Common myeloid progenitor, CD34-positive (primary cell): ENCODE measurements around the gene ARMC9.
A peak's percentile ranks its signal among the peaks of the same experiment; 100 is the strongest.

ENCODE experiments used
- CTCF ChIA-PET: fragments of 350-600 bp; sonication (Branson Sonifier 250); formaldehyde crosslinking; loops from one replicate; lab custom pipeline; 2021; ENCODE audit warnings: antibody characterized with exemption; lab: Charles Lee
- POLR2A ChIA-PET: fragments of 350-600 bp; sonication (Branson Sonifier 250); formaldehyde crosslinking; loops from one replicate; lab custom pipeline; 2021; ENCODE audit warnings: antibody characterized with exemption; lab: Charles Lee
- DNase-seq, 3 donors: peaks; one replicate each; pipeline versions ENCODE4 v3.0.0 to v3.0.0-alpha.2; 2013
- H3K27ac ChIP-seq, 2 experiments: 1 replicate in 1 of 2; 2 replicates in 1 of 2; pipeline ENCODE4 v1.7.0; 2013; ENCODE audit warnings: inconsistent platforms in 2 of 2, low read length in 2 of 2, mild to moderate bottlenecking in 2 of 2, low read depth in 1 of 2, moderate library complexity in 1 of 2; ENCODE audit not compliant: severe bottlenecking in 2 of 2, insufficient read depth in 1 of 2, poor library complexity in 1 of 2
- H3K27me3 ChIP-seq, 5 experiments: replicated peaks in 2 of 5; 1 replicate in 3 of 5; 2 replicates in 2 of 5; pipeline versions ENCODE4 v1.6.1 to v1.7.0; 2013; ENCODE audit warnings: low read length in 4 of 5, mild to moderate bottlenecking in 2 of 5, moderate library complexity in 2 of 5, inconsistent platforms in 1 of 5; ENCODE audit not compliant: insufficient read depth in 5 of 5, control insufficient read depth in 4 of 5
- H3K36me3 ChIP-seq, 4 experiments: 1 replicate in 2 of 4; 2 replicates in 2 of 4; pipeline versions ENCODE4 v1.6.1 to v1.7.0; 2013; ENCODE audit warnings: low read length in 3 of 4, control low read depth in 1 of 4, mild to moderate bottlenecking in 1 of 4; ENCODE audit not compliant: control insufficient read depth in 4 of 4, insufficient read depth in 4 of 4
- H3K4me1 ChIP-seq, 4 experiments: 1 replicate in 3 of 4; 2 replicates in 1 of 4; pipeline versions ENCODE4 v1.6.1 to v1.7.1; 2013; ENCODE audit warnings: low read length in 3 of 4, mild to moderate bottlenecking in 3 of 4, control low read depth in 1 of 4, inconsistent platforms in 1 of 4, moderate library complexity in 1 of 4; ENCODE audit not compliant: control insufficient read depth in 4 of 4, insufficient read depth in 4 of 4; ENCODE audit errors: control extremely low read depth in 1 of 4
- H3K4me3 ChIP-seq, 7 experiments: 1 replicate in 4 of 7; 2 replicates in 3 of 7; pipeline versions ENCODE4 v1.5.1 to v1.7.0; 2013; ENCODE audit warnings: mild to moderate bottlenecking in 7 of 7, low read length in 6 of 7, moderate library complexity in 6 of 7, inconsistent platforms in 2 of 7, low read depth in 2 of 7, control low read depth in 1 of 7; ENCODE audit not compliant: insufficient read depth in 4 of 7, control insufficient read depth in 1 of 7; ENCODE audit errors: extremely low read depth in 1 of 7
- H3K9me3 ChIP-seq, 5 experiments: 1 replicate in 4 of 5; 2 replicates in 1 of 5; pipeline versions ENCODE4 v1.6.1 to v1.7.1; 2013; ENCODE audit warnings: low read length in 4 of 5, mild to moderate bottlenecking in 2 of 5, inconsistent platforms in 1 of 5, low read depth in 1 of 5, moderate library complexity in 1 of 5; ENCODE audit not compliant: control insufficient read depth in 4 of 5, insufficient read depth in 2 of 5; ENCODE audit errors: control extremely low read depth in 1 of 5
- WGBS: methylation state at CpG from one replicate; pipeline ENCODE4 v1.1.5; 2013; ENCODE audit not compliant: insufficient coverage; 5-methylcytosine and 5-hydroxymethylcytosine counted together

Gene ARMC9

DNA sequence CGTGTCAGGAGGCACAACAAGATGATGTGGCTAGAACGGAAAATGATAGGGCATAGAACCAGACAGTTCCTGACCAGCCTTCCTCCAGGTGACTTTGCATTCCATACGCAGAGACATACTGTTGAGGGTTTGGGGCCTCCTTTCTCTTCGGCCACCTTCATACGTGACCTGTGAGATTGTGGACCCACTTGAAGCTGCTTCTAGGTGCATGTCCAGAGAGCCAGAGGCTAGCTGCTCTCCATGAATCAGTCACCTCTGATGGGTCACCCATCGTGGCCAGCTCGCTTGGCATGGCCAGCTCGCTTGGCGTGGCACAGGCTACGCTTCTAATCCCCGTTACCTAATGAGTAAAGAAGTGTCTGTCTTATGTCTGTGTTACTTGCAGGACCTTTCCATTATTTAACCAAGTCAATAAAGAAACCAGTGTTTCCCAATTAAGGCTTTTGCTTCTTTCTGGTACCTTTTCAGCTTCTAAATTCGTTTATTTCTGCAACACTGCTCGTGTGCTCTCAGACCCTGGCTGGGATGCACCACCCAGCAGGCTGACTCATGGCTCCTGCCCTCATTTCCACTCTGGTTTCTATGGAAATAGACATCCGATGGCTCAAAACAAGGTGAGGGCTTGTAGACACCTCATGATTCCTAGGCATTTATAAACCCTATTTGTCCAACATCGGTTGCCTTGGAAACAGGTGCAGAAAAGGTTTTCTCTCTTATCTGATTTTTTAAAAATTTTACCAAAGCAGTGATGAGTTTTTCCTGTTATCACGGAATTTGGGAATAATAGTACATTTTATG lies 110.4 kb downstream of the ARMC9 start:
- no peaks in the 10 kb centered on the region for H3K36me3 ChIP-seq
- ChIA-PET POLR2A (no interaction called here), CTCF (interaction anchor here (1.0 to 2.2 kb wide), 2 partner anchors 9 to 14 kb away, joined by 3 to 8 read pairs; no protein-coding TSS in a partner anchor)
- no peak overlapping the region for H3K27ac ChIP-seq
- WGBS, result 94% methylated on average over 11 of the region's 16 CpGs
- peak in 2 of 3 donors; percentile 12 to 34 for DNase-seq
- H3K4me3 ChIP-seq, result no peak overlapping the region
- H3K27me3 ChIP-seq, result no peaks in the 10 kb centered on the region
- no peaks in the 10 kb centered on the region for H3K9me3 ChIP-seq
- H3K4me1 ChIP-seq, result no peaks in the 10 kb centered on the region

DNA sequence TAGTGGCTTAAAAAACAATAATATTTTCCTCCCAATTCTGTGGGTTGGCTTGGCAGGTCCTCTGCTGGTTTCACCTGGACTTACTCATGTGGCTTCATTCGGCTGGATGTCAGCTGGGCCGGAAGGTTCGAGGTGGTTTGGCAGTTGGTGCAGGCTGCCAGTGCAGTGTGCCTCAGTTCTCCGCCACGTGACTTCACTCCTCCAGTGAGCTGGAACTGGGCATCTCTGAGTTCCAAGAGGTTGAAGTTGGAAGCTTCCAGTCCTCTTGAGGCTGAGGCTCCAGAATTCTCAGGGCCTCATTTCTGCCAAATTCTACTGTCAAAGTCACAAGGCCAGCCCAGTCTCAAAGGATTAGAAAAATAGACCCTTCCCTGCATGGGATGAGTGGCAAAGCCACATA lies 113.6 kb downstream of the ARMC9 start:
- POLR2A ChIA-PET, result no interaction called here
- 94% methylated on average over 5 of the region's 5 CpGs for WGBS
- Histone ChIP-seq H3K27ac (no peak overlapping the region), H3K9me3 (peaks cover 0 to 3% (median 0%) of the 10 kb centered on the region in 5 experiments), H3K4me3 (no peak overlapping the region), H3K36me3 (no peaks in the 10 kb centered on the region), H3K27me3 (no peaks in the 10 kb centered on the region), H3K4me1 (no peaks in the 10 kb centered on the region)
- CTCF ChIA-PET, result no interaction called here
- no peak for DNase-seq

DNA sequence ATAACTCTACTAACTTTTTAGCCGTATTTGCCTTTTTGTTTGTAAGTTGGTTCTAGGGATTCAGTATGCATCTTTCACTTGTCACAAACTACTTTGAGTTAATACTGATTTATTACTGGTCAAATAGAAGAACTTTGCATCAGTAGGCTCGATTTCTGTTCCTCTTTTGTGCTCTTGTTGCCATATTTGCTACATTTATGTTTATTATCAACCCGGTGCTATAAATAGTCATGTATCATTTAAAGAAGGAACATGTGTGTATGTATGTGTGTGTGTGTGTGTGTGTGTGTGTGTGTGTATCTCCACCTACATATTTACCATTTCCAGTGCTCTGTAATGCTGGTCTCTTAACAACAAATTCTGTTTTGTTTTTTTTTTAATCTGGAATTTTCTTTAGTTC lies 117.5 kb downstream of the ARMC9 start:
- Histone ChIP-seq H3K36me3 (no peaks in the 10 kb centered on the region), H3K4me1 (peaks cover 0 to 15% (median 3%) of the 10 kb centered on the region in 4 experiments), H3K9me3 (peaks cover 0 to 7% (median 2%) of the 10 kb centered on the region in 5 experiments), H3K4me3 (no peak overlapping the region), H3K27me3 (no peaks in the 10 kb centered on the region), H3K27ac (no peak overlapping the region)
- DNase-seq, result peak in 1 of 3 donors; percentile 36
- WGBS, result no CpG with 5 or more reads among the region's 3 CpGs
- CTCF ChIA-PET, result no interaction called here
- POLR2A ChIA-PET, result no interaction called here

DNA sequence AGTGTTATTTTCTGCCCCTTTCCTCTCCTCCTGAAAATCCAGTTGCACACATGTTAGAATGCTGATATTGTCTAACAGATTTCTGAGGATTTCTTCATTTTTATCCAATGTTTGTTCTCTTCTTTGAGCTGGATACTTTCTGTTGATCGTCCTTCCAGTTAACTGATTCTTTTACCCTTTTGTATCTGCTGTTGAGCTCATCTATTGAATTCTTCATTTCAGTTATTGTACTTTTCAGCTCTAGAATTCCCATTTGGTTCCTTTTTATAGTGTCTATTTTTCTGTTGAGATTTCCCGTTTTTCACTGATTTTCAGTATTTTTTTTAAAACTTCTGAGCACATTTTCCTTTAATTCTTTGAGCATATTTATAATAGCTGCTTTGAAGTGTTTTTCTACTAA lies 119.1 kb downstream of the ARMC9 start:
- no peak for DNase-seq
- H3K27me3 ChIP-seq, result no peaks in the 10 kb centered on the region
- ChIA-PET CTCF (interaction anchor here (1.2 kb wide), 1 partner anchor 11 kb away, joined by 3 read pairs; no protein-coding TSS in a partner anchor), POLR2A (no interaction called here)
- no CpG with 5 or more reads among the region's 2 CpGs for WGBS
- H3K4me1 ChIP-seq, result peaks cover 0 to 32% (median 14%) of the 10 kb centered on the region in 4 experiments
- no peak overlapping the region for H3K27ac ChIP-seq
- H3K9me3 ChIP-seq, result peaks cover 0 to 7% (median 2%) of the 10 kb centered on the region in 5 experiments
- H3K4me3 ChIP-seq, result no peak overlapping the region
- no peaks in the 10 kb centered on the region for H3K36me3 ChIP-seq

DNA sequence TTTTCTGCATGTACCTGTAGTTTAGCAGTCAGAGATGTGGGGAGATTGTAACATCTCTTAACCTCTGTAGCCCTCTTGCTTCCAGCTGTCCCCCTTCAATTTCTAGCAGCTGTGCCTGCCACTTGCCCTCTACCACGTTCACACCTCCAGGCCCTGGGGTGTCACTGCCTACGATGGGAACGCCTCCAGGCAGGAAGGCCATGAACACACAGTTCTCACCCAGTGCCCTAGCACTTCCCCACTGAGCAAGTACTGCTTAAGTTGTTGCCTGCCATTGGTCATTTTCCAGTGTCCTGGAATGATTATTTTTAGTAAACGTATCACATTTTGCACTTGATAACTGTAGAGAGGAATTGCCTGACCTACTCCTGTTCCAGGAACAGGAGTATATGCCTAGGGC lies 120.0 kb downstream of the ARMC9 start:
- peaks cover 0 to 7% (median 2%) of the 10 kb centered on the region in 5 experiments for H3K9me3 ChIP-seq
- H3K4me3 ChIP-seq, result no peak overlapping the region
- WGBS, result 100% methylated on average over 4 of the region's 4 CpGs
- no peak for DNase-seq
- H3K36me3 ChIP-seq, result no peaks in the 10 kb centered on the region
- POLR2A ChIA-PET, result no interaction called here
- CTCF ChIA-PET, result interaction anchor here (0.6 to 1.1 kb wide), 2 partner anchors 55 to 75 kb away, joined by 3 read pairs; no protein-coding TSS in a partner anchor
- no peak overlapping the region for H3K27ac ChIP-seq
- no peaks in the 10 kb centered on the region for H3K27me3 ChIP-seq
- H3K4me1 ChIP-seq, result peaks cover 0 to 40% (median 18%) of the 10 kb centered on the region in 4 experiments

DNA sequence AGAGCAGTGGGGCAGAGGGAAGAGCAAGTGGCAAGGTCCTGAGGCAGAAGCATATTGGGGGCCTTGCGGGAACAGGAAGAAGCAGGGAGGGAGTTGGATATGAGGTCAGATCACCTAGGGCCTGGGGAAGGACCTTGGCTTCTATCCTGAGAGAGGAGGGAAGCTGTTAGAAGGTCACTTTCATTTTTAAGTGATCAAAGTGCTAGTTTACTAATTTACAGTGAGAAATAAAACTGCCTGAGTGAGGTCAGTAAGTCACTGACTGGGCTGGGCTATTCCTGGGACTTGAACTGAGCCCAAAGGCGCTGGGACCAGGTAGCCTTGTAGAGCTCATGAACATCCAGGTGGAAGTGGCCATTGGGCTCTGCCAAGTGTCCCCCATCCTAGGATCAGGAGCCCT lies 120.5 kb downstream of the ARMC9 start:
- peaks cover 0 to 7% (median 2%) of the 10 kb centered on the region in 5 experiments for H3K9me3 ChIP-seq
- no peaks in the 10 kb centered on the region for H3K36me3 ChIP-seq
- no peak for DNase-seq
- no peaks in the 10 kb centered on the region for H3K27me3 ChIP-seq
- H3K27ac ChIP-seq, result no peak overlapping the region
- 82% methylated on average over 2 of the region's 2 CpGs for WGBS
- ChIA-PET POLR2A (no interaction called here), CTCF (interaction anchor here (1.1 kb wide), 1 partner anchor 74 kb away, joined by 3 read pairs; no protein-coding TSS in a partner anchor)
- H3K4me3 ChIP-seq, result no peak overlapping the region
- peaks cover 0 to 40% (median 18%) of the 10 kb centered on the region in 4 experiments for H3K4me1 ChIP-seq

DNA sequence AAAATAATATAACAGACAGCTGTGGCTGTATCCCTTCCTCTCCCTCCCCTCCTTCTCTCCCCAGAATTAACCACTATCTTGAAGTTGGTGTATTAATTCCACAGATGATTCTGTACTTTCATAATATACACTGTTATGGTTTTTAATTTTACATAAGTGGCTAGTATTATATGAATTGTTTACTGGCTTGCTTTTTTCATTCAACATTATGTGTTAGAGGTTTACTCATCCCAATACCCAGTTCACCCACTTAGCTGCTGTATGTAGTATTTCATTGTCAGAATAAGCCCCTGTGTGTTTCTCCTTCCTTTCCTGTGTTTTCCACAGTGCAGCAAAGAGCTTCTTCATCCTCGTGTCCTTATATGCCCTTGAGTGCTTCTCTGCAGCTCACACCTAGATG lies 121.4 kb downstream of the ARMC9 start:
- no peak overlapping the region for H3K27ac ChIP-seq
- no peak overlapping the region for H3K4me3 ChIP-seq
- CTCF ChIA-PET, result interaction anchor here (1.1 to 1.9 kb wide), 4 partner anchors 20 to 92 kb away, joined by 3 to 8 read pairs (median 4); no protein-coding TSS in a partner anchor
- H3K36me3 ChIP-seq, result no peaks in the 10 kb centered on the region
- no CpG with 5 or more reads among the region's 1 CpG for WGBS
- H3K27me3 ChIP-seq, result no peaks in the 10 kb centered on the region
- DNase-seq, result no peak
- H3K4me1 ChIP-seq, result peaks cover 0 to 40% (median 18%) of the 10 kb centered on the region in 4 experiments
- POLR2A ChIA-PET, result no interaction called here
- H3K9me3 ChIP-seq, result peaks cover 0 to 7% (median 2%) of the 10 kb centered on the region in 5 experiments
